HEK293 (cell line): ENCODE results near the gene HES3.
A peak's percentile ranks its signal among the peaks of the same experiment; 100 is the strongest.

Experiments
- BCL11B ChIP-seq: fragments of 450-650 bp; formaldehyde crosslinking; IDR thresholded peaks from 2 replicates; pipeline ENCODE4 v1.5.1; 2016; ENCODE audit warnings: low read depth, missing biosample characterization, missing genetic modification characterization
- HOXC10 ChIP-seq: sonication (generic); formaldehyde crosslinking; IDR thresholded peaks from 2 replicates; pipeline ENCODE4 v1.8.1; 2023; ENCODE audit warnings: mild to moderate bottlenecking, missing genetic modification reagents
- OSR2 ChIP-seq: fragments of 450-650 bp; formaldehyde crosslinking; IDR thresholded peaks from 2 replicates; pipeline ENCODE4 v1.5.1; 2016; ENCODE audit warnings: missing biosample characterization, missing genetic modification characterization
- SALL2 ChIP-seq: fragments of 450-650 bp; formaldehyde crosslinking; IDR thresholded peaks from 2 replicates; pipeline ENCODE4 v1.5.0; 2017; ENCODE audit warnings: missing biosample characterization, mild to moderate bottlenecking, missing genetic modification characterization, borderline replicate concordance
- SCRT2 ChIP-seq: fragments of 450-650 bp; formaldehyde crosslinking; IDR thresholded peaks from 2 replicates; pipeline ENCODE4 v1.5.1; 2016; ENCODE audit warnings: missing biosample characterization, missing genetic modification characterization
- SETDB1 ChIP-seq: IDR thresholded peaks from one replicate; pipeline ENCODE4 v1.6.1; 2017; ENCODE audit warnings: mild to moderate bottlenecking, low read length, moderate library complexity, mixed read lengths; ENCODE audit not compliant: insufficient read length
- ZFP3 ChIP-seq: fragments of 450-650 bp; formaldehyde crosslinking; IDR thresholded peaks from 2 replicates; pipeline ENCODE4 v1.5.1; 2016; ENCODE audit warnings: low read depth, missing biosample characterization, missing genetic modification characterization
- ZNF132 ChIP-seq: fragments of 450-650 bp; formaldehyde crosslinking; IDR thresholded peaks from 2 replicates; pipeline ENCODE4 v1.5.1; 2017; ENCODE audit warnings: missing biosample characterization, missing genetic modification characterization, borderline replicate concordance
- ZNF211 ChIP-seq: fragments of 450-650 bp; formaldehyde crosslinking; IDR thresholded peaks from 2 replicates; pipeline ENCODE4 v1.5.1; 2016; ENCODE audit warnings: low read depth, missing biosample characterization, missing genetic modification characterization
- ZNF23 ChIP-seq: fragments of 450-650 bp; formaldehyde crosslinking; IDR thresholded peaks from 2 replicates; pipeline ENCODE4 v1.5.1; 2016; ENCODE audit warnings: missing biosample characterization, missing genetic modification characterization, borderline replicate concordance
- ZNF239 ChIP-seq: fragments of 450-650 bp; formaldehyde crosslinking; IDR thresholded peaks from 2 replicates; pipeline ENCODE4 v1.5.1; 2016; ENCODE audit warnings: missing biosample characterization, missing genetic modification characterization
- ZNF274 ChIP-seq, 2 experiments: fragments of 200-500 bp in 1 of 2; fragments of 450-650 bp in 1 of 2; sonication (Bioruptor generic) in 1 of 2; formaldehyde crosslinking in 1 of 2; IDR thresholded peaks; 2 replicates each; pipeline versions ENCODE4 v1.5.1 to v1.6.1; 2014 to 2016; ENCODE audit warnings: borderline replicate concordance in 1 of 2, inconsistent platforms in 1 of 2, low read length in 1 of 2, missing biosample characterization in 1 of 2, missing genetic modification characterization in 1 of 2
- ZNF514 ChIP-seq: fragments of 450-650 bp; formaldehyde crosslinking; IDR thresholded peaks from 2 replicates; pipeline ENCODE4 v1.5.1; 2016; ENCODE audit warnings: missing biosample characterization, missing genetic modification characterization
- ZNF529 ChIP-seq: fragments of 450-650 bp; formaldehyde crosslinking; IDR thresholded peaks from 2 replicates; pipeline ENCODE4 v1.5.1; 2017; ENCODE audit warnings: missing genetic modification characterization, missing biosample characterization; ENCODE audit not compliant: insufficient replicate concordance
- ZNF530 ChIP-seq: fragments of 450-650 bp; formaldehyde crosslinking; IDR thresholded peaks from 2 replicates; pipeline ENCODE4 v1.5.1; 2016; ENCODE audit warnings: low read depth, missing biosample characterization, missing genetic modification characterization
- ZNF670 ChIP-seq: fragments of 450-650 bp; formaldehyde crosslinking; IDR thresholded peaks from 2 replicates; pipeline ENCODE4 v1.5.1; 2016; ENCODE audit warnings: missing biosample characterization, missing genetic modification characterization, low read depth
- ZNF776 ChIP-seq: fragments of 450-650 bp; formaldehyde crosslinking; IDR thresholded peaks from 2 replicates; pipeline ENCODE4 v1.5.0; 2017; ENCODE audit warnings: missing biosample characterization, missing genetic modification characterization, borderline replicate concordance
- ZNF785 ChIP-seq: fragments of 450-650 bp; formaldehyde crosslinking; IDR thresholded peaks from 2 replicates; pipeline ENCODE4 v1.5.1; 2016; ENCODE audit warnings: missing biosample characterization, missing genetic modification characterization
- ZSCAN30 ChIP-seq: fragments of 450-650 bp; IDR thresholded peaks from 2 replicates; pipeline ENCODE4 v1.5.1; 2018; ENCODE audit warnings: missing biosample characterization, mild to moderate bottlenecking, missing genetic modification characterization, moderate library complexity
- TF ChIP-seq, protein P1 (sequence below): fragments of 450-650 bp; formaldehyde crosslinking; IDR thresholded peaks from 2 replicates; pipeline ENCODE4 v1.5.1; 2017; ENCODE audit warnings: missing biosample characterization, mild to moderate bottlenecking, missing genetic modification characterization, moderate library complexity
- TF ChIP-seq, protein P2 (sequence below): fragments of 450-650 bp; formaldehyde crosslinking; IDR thresholded peaks from 2 replicates; pipeline ENCODE4 v1.5.1; 2016; ENCODE audit warnings: missing biosample characterization, missing genetic modification characterization
- TF ChIP-seq, protein P3 (sequence below): fragments of 450-650 bp; IDR thresholded peaks from 2 replicates; pipeline ENCODE4 v1.5.1; 2018; ENCODE audit warnings: missing biosample characterization, missing genetic modification characterization
- TF ChIP-seq, protein P4 (sequence below): fragments of 450-650 bp; formaldehyde crosslinking; IDR thresholded peaks from 2 replicates; pipeline ENCODE4 v1.5.1; 2016; ENCODE audit warnings: missing biosample characterization, missing genetic modification characterization
- TF ChIP-seq, protein P5 (sequence below): fragments of 450-650 bp; formaldehyde crosslinking; IDR thresholded peaks from 2 replicates; pipeline ENCODE4 v1.5.1; 2016; ENCODE audit warnings: missing biosample characterization, missing genetic modification characterization
- TF ChIP-seq, protein P6 (sequence below): fragments of 450-650 bp; formaldehyde crosslinking; IDR thresholded peaks from 2 replicates; pipeline ENCODE4 v1.5.1; 2016; ENCODE audit warnings: missing biosample characterization, missing genetic modification characterization
- TF ChIP-seq, protein P7 (sequence below): fragments of 450-650 bp; formaldehyde crosslinking; IDR thresholded peaks from 2 replicates; pipeline ENCODE4 v1.5.1; 2016; ENCODE audit warnings: missing biosample characterization, missing genetic modification characterization, low read depth

The HES3 gene

DNA sequence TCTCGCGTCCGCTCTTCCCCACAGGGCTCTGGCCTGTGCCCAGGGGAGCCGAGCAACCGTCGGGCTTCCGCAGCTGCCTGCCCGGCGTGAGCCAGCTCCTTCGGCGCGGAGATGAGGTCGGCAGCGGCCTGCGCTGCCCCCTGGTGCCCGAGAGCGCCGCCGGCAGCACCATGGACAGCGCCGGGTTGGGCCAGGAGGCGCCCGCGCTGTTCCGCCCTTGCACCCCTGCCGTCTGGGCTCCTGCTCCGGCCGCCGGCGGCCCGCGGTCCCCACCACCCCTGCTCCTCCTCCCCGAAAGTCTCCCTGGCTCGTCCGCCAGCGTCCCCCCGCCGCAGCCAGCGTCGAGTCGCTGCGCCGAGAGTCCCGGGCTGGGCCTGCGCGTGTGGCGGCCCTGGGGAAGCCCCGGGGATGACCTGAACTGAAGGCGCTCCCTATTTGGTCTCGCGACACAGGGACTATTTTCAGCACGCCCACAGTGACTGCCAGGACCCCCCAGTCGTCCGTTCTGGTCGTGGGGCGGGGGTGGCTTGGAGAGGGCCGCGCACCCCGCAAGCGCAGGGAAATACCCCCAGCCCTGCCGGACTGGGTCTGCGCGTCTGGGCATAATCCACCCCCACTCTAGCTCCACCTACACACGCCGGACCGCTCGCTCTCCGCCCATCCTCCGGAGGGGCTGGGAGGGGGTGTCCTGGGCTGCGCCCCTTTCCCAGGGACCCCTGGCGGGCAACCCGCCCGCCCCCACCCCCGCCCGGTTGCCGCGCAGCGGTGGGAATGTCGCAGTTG is 1.3 kb downstream of the HES3 start (continued):
- TF ChIP-seq, protein P1, sequence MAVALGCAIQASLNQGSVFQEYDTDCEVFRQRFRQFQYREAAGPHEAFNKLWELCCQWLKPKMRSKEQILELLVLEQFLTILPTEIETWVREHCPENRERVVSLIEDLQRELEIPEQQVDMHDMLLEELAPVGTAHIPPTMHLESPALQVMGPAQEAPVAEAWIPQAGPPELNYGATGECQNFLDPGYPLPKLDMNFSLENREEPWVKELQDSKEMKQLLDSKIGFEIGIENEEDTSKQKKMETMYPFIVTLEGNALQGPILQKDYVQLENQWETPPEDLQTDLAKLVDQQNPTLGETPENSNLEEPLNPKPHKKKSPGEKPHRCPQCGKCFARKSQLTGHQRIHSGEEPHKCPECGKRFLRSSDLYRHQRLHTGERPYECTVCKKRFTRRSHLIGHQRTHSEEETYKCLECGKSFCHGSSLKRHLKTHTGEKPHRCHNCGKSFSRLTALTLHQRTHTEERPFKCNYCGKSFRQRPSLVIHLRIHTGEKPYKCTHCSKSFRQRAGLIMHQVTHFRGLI = peak; percentile 76; the same call in 1 of the 2 replicates
- TF ChIP-seq SETDB1 = no peak
- TF ChIP-seq ZNF23 (tag by site-specific recombination) = no peak
- peak; percentile 68 for TF ChIP-seq OSR2 (tag by site-specific recombination)
- no peak for TF ChIP-seq ZNF785
- TF ChIP-seq, protein P2, sequence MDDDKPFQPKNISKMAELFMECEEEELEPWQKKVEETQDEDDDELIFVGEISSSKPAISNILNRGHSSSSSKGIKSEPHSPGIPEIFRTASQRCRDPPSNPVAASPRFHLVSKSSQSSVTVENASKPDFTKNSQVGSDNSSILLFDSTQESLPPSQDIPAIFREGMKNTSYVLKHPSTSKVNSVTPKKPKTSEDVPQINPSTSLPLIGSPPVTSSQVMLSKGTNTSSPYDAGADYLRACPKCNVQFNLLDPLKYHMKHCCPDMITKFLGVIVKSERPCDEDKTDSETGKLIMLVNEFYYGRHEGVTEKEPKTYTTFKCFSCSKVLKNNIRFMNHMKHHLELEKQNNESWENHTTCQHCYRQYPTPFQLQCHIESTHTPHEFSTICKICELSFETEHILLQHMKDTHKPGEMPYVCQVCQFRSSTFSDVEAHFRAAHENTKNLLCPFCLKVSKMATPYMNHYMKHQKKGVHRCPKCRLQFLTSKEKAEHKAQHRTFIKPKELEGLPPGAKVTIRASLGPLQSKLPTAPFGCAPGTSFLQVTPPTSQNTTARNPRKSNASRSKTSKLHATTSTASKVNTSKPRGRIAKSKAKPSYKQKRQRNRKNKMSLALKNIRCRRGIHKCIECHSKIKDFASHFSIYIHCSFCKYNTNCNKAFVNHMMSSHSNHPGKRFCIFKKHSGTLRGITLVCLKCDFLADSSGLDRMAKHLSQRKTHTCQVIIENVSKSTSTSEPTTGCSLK (tag by site-specific recombination) = no peak
- TF ChIP-seq HOXC10 = peak; percentile 84; the same call in 1 of the 2 replicates
- peak; percentile 87 for TF ChIP-seq ZSCAN30 (tag by site-specific recombination)
- TF ChIP-seq, protein P3, sequence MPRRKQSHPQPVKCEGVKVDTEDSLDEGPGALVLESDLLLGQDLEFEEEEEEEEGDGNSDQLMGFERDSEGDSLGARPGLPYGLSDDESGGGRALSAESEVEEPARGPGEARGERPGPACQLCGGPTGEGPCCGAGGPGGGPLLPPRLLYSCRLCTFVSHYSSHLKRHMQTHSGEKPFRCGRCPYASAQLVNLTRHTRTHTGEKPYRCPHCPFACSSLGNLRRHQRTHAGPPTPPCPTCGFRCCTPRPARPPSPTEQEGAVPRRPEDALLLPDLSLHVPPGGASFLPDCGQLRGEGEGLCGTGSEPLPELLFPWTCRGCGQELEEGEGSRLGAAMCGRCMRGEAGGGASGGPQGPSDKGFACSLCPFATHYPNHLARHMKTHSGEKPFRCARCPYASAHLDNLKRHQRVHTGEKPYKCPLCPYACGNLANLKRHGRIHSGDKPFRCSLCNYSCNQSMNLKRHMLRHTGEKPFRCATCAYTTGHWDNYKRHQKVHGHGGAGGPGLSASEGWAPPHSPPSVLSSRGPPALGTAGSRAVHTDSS (tag by site-specific recombination) = no peak
- no peak for TF ChIP-seq ZNF670 (tag by site-specific recombination)
- TF ChIP-seq ZFP3 = no peak
- TF ChIP-seq ZNF211 (tag by site-specific recombination) = no peak
- no peak for TF ChIP-seq BCL11B (tag by site-specific recombination)
- no peak for TF ChIP-seq ZNF274 (IDR thresholded peaks at IDR 0.05; ENCODE audit: low read length)
- TF ChIP-seq ZNF274 (tag by site-specific recombination; IDR thresholded peaks at IDR 0.05; ENCODE audit: borderline replicate concordance) = no peak
- no peak for TF ChIP-seq ZNF776 (tag by site-specific recombination)
- no peak for TF ChIP-seq SCRT2 (tag by site-specific recombination)
- TF ChIP-seq, protein P4, sequence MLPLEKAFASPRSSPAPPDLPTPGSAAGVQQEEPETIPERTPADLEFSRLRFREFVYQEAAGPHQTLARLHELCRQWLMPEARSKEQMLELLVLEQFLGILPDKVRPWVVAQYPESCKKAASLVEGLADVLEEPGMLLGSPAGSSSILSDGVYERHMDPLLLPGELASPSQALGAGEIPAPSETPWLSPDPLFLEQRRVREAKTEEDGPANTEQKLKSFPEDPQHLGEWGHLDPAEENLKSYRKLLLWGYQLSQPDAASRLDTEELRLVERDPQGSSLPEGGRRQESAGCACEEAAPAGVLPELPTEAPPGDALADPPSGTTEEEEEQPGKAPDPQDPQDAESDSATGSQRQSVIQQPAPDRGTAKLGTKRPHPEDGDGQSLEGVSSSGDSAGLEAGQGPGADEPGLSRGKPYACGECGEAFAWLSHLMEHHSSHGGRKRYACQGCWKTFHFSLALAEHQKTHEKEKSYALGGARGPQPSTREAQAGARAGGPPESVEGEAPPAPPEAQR (tag by site-specific recombination) = no peak
- TF ChIP-seq SALL2 (tag by site-specific recombination) = no peak
- TF ChIP-seq, protein P5, sequence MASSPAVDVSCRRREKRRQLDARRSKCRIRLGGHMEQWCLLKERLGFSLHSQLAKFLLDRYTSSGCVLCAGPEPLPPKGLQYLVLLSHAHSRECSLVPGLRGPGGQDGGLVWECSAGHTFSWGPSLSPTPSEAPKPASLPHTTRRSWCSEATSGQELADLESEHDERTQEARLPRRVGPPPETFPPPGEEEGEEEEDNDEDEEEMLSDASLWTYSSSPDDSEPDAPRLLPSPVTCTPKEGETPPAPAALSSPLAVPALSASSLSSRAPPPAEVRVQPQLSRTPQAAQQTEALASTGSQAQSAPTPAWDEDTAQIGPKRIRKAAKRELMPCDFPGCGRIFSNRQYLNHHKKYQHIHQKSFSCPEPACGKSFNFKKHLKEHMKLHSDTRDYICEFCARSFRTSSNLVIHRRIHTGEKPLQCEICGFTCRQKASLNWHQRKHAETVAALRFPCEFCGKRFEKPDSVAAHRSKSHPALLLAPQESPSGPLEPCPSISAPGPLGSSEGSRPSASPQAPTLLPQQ (tag by site-specific recombination) = peak; percentile 88
- no peak for TF ChIP-seq ZNF529 (tag by site-specific recombination)
- TF ChIP-seq, protein P6, sequence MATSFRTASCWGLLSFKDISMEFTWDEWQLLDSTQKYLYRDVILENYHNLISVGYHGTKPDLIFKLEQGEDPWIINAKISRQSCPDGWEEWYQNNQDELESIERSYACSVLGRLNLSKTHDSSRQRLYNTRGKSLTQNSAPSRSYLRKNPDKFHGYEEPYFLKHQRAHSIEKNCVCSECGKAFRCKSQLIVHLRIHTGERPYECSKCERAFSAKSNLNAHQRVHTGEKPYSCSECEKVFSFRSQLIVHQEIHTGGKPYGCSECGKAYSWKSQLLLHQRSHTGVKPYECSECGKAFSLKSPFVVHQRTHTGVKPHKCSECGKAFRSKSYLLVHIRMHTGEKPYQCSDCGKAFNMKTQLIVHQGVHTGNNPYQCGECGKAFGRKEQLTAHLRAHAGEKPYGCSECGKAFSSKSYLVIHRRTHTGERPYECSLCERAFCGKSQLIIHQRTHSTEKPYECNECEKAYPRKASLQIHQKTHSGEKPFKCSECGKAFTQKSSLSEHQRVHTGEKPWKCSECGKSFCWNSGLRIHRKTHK (tag by site-specific recombination) = no peak
- TF ChIP-seq, protein P7, sequence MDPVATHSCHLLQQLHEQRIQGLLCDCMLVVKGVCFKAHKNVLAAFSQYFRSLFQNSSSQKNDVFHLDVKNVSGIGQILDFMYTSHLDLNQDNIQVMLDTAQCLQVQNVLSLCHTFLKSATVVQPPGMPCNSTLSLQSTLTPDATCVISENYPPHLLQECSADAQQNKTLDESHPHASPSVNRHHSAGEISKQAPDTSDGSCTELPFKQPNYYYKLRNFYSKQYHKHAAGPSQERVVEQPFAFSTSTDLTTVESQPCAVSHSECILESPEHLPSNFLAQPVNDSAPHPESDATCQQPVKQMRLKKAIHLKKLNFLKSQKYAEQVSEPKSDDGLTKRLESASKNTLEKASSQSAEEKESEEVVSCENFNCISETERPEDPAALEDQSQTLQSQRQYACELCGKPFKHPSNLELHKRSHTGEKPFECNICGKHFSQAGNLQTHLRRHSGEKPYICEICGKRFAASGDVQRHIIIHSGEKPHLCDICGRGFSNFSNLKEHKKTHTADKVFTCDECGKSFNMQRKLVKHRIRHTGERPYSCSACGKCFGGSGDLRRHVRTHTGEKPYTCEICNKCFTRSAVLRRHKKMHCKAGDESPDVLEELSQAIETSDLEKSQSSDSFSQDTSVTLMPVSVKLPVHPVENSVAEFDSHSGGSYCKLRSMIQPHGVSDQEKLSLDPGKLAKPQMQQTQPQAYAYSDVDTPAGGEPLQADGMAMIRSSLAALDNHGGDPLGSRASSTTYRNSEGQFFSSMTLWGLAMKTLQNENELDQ = no peak
- TF ChIP-seq ZNF132 (tag by site-specific recombination) = no peak
- TF ChIP-seq ZNF514 = no peak
- no peak for TF ChIP-seq ZNF239 (tag by site-specific recombination)
- no peak for TF ChIP-seq ZNF530 (tag by site-specific recombination)
